HG03457 (cell line): Measurements from ENCODE around the gene CR1.
"Not testable (repeated sequence)": the region's sequence is repeated elsewhere in the genome, so short reads cannot be mapped to it uniquely, and the experiment has no call there.

Experiments
- ATAC-seq: cut with Tn5 transposase; IDR thresholded peaks from one replicate; pipeline ENCODE4 v1.9.1; 2021; ENCODE audit warnings: moderate number of reproducible peaks; ENCODE audit not compliant: unreplicated experiment

Gene CR1

DNA sequence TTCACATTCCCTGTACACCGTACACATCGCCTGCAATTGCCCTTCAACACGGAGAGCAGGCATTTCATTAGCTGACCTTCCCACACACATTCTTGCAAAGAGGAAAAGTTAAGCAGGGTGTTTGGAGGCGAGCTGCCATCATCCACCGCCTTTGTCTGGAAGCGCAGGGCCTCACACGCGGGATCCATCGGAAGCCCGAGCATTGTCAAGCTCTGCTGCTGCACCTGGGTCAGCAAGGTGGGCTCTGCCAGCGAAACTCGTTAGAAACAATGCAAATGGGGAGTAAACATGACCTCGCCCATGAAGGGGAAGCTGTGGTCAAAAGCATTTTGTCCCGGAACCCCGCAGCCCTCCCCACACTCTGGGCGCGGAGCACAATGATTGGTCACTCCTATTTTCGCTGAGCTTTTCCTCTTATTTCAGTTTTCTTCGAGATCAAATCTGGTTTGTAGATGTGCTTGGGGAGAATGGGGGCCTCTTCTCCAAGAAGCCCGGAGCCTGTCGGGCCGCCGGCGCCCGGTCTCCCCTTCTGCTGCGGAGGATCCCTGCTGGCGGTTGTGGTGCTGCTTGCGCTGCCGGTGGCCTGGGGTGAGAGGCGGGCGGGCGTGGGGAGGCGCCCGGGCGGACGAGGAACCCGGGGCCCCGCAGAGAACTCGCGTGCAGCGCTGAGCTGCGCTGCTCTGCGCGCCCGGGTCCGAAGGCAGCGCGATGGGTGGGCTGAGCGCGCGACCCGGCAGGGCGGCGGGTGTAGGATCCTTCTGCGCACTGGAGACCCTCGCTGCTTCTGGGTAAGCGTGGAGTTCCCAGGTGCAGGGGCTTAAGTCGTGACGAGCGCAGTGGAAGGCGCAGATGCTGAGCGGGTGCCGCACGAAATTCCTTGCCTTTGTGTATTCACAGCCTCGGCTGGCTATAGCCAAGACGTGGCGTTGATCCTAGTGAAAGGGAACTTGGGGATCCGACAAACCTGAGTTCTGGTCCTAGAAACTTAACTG lies at the start of gene CR1:
Gene CR1 (plus strand): TSS at position 357 of the 992 bp plus-strand sequence. CDS start 111 bp downstream, at position 468.
- ATAC-seq: no peak

DNA sequence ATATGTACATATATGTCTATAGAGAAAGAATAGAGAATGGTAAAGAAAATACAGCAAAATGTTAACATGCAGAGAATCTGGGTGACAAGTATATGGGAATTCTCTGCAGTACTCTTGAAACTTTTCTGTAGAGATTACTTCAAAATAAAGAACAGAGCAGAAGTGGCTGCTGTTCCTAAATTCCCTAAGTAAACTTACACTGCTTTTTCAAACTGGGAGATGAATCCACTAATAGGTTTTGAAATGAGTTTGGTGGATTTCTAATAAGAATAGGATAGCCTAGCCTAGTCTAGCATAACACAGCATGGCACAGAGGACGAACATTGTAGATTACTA lies 42.3 kb upstream of the CR1 start:
- ATAC-seq: no peak

DNA sequence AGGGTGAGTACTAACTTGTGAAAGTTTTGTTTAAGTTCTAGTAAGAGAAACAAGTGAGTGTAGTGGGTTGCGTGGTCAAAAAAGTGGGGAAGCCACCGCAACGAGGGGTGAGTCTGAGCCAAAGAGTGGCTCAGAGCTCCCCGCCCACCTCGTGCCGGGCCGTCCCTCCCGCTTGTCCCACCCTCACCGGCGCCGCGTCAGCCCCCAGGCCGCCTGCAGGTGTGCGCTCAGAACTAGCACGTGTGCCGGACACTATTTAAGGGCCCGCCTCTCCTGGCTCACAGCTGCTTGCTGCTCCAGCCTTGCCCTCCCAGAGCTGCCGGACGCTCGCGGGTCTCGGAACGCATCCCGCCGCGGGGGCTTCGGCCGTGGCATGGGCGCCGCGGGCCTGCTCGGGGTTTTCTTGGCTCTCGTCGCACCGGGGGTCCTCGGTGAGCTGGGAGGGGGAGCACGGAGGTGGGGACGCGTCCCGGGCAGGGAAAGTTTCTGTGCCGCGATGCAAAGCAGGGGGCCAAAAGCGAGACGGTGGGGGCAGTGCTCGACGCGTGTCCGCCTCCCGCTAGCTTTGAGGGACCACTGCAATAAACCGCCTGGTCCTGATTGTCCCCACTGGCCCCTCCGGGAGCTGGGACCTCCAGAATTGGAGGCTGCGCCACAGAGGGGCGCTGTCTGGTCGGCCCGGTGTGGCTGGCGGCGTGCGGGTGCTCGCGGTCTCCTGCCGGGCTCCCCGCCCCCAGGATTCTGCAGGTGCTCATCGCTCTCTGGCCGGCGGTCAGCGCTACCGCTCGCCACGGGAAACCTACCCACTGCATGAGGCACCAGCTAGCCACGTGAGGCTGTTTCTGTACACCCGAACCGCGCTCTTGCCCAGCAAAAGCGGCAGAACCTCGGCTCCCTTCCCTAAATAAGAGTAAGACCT lies 41.7 kb upstream of the CR1 start, which contains the start of gene CR2:
Gene CR2 (plus strand): TSS at position 283 of the 919 bp plus-strand sequence. CDS start 91 bp downstream, at position 374.
- peak; percentile 64 for ATAC-seq

DNA sequence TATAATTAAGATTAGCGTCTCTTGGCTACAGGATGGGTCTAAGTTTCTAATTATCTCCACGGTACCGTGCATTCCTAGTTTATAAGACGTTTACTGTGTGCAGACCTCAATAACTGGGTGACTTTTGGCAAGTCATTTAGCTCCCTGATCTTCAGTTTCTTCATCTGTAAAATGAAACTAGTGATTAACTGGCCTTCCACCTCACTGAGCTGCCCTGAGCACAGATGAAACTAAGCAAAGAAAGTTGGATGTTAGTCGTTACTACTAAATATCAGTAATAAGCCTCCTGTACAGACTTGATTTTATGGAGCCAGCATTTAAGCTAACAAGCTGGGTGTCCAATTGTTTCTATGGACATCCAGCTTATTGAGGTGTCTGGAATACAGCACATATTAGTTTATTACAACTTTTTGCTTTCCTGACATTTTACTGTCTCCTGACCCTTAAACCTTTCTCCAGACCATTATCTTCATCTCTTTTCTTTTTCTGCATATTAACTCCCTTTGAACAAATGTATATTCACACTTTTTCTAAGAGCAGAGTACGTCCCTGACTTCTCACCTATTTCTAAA lies 40.7 kb upstream of the CR1 start:
- no peak for ATAC-seq

DNA sequence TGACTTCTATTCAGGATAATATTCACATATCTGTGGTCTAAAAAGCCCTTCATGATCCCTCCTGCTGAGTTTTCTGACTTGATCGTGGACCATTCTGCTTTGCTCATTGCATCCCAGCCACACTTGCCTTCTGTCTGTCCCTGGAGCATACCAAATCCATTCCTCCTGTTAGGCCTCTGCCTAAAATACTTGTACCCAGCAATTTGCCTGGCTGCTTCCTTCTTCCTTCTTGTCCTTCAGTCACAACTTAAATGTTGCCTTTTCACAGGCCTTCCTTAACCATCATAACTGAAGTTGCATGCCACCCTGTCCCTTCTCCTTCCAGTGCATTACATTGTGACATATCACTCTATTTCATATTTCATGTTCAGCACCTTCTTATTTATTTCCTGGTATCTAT lies 37.5 kb upstream of the CR1 start:
- no peak for ATAC-seq

DNA sequence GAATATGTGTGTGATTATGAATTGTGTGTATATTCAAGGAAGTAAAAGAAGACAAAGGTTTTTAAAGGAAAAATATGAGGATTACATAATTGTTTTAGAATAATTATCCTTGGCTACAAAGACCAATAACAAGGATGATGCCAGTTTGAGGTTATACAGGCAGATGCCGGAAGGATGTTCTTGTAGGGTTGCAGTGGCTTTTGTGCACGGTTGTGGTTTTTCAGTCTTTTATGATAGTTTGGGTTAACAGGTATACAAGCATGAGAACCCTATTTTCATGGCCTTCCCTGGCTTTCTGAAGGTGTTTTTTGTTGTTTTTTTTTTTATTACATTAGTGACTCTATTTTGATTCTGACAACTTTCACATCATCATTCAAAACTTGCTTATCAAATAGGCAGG lies 36.9 kb upstream of the CR1 start:
- ATAC-seq: no peak

DNA sequence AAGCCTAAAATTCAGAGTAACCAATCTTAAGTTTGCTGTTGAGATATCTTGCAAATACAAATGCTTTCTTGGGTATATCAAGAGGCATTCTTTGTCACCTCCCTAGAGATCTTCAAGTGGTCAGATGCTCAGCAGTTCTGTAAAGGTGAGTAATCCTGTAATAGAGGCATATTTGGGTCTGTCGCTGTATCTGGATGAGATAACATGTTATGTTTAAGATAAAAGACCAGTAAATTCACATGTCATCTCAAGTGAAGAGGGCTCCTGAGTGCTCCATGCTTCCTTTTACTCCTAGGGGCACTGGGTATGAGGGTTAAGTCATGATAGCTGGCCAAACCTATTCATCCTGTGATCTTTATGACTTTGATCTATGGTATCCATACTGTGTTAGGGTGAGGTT lies 34.3 kb upstream of the CR1 start:
- ATAC-seq: no peak

DNA sequence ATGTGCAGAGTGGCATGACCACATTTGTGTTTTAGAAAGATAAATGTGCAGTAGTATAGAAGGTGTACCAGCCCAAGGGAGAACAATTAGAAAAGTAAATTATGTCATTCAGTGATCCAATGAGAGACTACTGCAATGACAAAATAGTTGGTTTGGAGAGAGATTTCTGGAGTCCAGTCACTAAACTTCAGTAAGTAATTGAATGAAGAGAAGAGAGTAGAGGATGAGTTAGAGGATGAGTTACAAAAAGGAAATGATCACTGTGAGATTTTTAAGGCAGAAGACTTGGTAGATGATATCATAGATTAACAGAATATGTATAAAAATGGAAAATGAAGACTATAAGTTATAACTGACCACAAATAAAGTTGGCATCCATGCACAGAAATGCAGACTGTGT lies 33.4 kb upstream of the CR1 start:
- no peak for ATAC-seq

DNA sequence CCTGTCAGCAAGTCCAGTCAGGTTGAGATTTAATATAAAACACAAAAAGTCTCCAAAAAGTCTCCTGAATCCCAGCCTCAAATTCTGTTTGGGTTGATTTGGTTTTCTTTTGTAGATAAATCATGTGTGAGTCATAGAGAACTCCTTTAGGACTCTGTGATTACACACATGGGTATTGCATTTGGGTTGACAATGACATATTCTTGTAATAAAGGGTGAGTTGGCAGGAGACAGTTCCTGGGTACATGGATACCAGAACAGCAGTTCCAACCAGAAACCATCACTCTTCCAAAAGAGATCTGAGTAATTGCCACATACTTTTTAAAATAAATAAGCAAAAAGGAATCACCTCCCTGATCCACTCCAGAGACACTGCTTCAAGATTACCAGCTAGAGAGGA lies 32.9 kb upstream of the CR1 start:
- ATAC-seq: no peak

DNA sequence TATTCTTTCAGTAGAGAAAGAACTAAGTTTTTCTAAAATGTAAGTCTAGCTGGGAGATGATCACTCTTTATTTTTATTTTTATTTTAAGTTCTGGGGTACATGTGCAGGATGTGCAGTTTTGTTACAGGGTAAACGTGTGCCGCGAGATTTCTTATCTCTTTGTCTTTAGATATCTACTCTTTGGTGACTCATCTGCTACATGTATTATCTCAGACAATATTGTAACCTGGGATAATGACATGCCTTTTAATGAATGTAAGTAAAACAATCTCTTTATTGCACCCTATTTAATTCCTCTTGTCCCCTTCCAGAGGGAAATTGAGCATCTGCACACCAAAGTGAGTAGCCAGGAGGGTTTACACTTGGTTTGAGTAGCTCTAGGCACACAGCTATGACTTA lies 32.4 kb upstream of the CR1 start:
- ATAC-seq: no peak

DNA sequence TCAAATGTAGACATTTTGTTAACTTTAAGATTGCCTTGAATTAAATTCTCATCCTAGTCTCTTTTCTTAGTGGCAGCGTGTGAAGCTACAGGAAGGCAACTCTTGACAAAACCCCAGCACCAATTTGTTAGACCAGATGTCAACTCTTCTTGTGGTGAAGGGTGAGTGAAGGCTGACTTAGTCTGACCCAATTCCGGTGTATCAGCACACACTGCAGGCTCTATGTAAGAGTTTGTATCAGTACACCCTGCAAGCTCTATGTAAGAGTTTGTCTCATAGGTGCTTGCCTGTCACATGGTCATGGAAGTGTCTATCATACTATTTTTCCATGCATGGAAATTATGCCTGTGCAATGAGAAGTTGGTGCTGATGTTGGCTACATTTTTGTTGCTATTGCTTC lies 25.0 kb upstream of the CR1 start:
- ATAC-seq: no peak

DNA sequence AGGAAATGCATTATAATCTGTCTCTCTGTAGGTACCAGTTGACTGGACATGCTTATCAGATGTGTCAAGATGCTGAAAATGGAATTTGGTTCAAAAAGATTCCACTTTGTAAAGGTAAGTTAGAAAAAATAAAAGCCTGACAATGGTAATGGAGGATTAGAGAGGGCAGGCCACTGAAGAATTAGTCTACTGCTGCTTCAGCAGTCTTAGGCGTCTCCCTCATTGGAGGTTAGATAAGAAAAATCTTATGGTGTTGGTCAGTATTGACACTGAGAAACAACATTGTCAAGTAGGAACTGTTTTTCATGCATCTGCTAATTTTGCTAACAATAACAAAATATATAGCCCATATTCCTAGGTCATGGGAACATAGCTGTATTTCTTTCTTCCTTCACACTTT lies 21.7 kb upstream of the CR1 start:
- ATAC-seq: no peak

DNA sequence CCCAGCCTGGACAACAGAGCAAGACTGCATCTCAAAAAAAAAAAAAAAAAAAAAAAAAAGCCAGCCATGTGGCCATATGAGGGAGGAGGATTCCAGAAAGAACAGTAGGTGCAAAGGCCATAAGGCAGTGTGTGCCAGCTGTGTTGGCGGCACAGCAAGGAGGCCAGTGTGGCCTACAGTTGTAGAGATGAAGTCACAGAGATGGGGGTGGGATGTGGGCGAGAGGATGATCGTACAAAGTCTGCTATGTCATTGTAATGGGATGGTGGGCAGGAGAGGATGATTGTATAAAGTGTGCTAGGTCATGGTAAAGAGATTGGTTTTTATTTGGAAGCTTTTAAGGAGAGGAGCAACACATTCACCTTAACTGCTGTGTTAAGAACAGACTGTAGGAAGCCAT lies 9.8 kb upstream of the CR1 start:
- no peak for ATAC-seq

DNA sequence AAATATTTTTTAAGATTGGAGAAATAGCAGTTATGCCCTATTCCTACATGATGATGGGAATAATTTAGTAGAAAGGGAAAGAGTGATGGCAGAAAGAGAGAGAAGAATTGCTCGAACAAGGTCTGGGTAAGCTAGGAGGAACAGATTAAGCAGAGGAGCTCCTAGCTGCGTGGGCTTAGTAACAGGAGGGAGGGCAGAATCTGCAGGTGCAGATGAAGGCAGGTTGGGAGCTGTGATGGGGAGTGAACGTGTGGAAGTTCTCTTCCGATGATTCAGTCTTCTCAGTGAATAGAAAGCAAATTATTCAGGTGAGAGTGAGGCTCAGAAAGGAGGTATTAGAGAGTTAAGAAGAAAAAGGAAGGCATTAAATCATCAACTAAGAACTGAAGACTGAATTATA lies 8.3 kb upstream of the CR1 start:
- no peak for ATAC-seq

DNA sequence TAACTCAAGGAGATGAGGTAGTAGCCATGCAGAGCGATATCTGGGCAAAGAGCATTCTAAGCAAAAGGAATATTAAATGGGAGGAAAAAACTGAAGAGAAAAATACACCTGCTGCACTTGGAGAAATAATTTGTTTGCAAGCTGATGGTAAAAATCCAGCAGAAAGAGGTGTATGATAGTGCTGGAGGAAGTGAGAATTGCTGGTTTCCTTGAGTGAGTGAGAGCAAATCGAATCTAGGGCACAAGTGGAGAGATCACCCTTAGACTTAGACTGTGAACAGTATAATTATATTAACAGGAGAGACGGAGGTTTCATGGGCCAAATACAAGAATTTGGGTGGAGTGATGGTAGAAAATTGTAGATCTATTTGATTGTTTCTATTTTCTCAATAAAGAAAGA lies 2.7 kb upstream of the CR1 start:
- no peak for ATAC-seq

DNA sequence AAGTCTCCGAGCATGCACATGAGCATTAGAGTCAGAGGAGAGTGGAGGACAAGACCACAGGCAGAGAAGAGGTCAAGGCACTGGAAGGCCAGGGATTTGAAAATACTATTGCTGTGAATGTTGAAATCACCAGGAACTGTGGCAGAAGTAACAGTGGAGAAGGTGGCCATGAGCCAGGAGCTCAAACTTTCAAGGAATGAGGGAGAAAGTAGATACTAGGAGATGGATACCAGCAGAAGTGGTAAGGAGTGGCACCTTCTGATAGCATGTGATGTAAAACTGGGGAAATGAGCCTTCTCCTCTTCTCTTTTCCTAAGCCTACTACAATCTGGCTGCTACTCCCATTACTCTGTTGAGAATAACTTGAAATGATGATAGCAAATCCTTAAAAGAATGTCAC lies 1.8 kb upstream of the CR1 start:
- ATAC-seq: no peak

DNA sequence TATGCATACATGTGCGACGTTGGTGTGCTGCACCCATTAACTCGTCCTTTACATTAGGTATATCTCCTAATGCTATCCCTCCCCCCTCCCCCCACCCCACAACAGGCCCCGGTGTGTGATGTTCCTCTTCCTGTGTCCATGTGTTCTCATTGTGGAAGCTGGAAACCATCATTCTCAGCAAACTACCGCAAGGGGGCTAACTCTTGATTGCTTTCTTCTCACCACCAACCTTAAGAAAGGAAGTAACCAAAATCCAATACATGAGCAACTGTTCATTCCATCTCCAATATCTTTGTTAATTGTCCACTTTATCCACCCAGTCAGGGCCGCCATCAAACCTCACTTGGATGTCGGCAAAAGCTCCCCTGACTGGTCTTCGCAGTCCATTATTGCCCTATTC lies 676 bp upstream of the CR1 start:
- not testable (repeated sequence) for ATAC-seq

DNA sequence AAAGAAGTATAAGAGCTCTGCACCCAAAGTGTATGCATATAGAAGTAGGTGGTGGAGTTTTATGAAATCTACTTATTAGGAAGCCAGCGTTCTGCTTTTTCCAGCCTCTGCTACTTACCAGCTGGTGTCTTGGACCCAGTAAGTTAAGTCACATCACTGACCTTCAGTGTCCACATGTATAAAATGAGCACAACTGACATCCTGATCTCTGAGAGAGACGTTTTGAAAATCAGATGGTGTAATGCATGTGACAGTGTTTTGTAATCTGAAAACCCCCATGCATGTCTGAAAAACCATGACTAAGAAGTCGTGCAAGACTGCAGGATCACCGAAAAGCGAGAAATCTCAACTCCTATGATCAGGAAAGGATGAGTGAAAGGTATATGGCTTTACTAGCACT lies 2.0 kb downstream of the CR1 start:
- ATAC-seq: no peak

DNA sequence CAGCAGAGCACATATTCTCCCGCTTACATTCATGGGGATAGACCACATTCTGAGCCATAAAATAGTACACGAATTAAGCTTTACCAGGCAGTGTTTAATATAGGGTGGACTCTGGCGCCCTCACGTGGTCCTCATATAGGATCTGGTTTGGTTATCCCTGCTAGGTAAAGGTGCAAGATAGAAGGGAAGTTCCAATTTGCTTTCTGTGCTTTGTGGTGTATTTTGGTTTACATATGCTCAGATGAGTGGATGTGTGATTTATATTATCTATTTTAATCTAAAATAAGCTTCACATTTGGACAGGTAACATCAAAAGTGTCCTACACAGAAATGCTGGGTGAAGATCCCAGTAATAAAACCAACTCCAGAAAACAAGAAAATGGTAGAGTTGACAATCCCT lies 3.6 kb downstream of the CR1 start:
- ATAC-seq: no peak

DNA sequence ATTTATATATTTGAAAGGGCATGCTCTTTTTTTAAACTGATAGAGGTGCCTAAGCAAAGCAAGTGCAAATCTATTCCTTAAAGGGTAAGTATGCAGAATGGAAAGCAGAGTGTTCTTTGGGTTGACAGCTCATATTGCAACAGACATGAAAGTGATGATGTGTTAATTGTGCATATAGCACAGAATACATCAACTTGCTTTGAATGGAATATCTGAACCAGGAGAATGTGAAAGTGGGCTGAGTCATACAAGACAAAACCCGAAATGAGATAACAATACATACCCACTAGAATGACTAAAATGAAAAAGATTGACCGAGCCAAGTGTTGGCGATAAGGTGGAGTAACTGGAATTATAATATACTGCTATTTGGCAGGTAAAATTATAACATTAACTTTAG lies 4.3 kb downstream of the CR1 start:
- no peak for ATAC-seq

DNA sequence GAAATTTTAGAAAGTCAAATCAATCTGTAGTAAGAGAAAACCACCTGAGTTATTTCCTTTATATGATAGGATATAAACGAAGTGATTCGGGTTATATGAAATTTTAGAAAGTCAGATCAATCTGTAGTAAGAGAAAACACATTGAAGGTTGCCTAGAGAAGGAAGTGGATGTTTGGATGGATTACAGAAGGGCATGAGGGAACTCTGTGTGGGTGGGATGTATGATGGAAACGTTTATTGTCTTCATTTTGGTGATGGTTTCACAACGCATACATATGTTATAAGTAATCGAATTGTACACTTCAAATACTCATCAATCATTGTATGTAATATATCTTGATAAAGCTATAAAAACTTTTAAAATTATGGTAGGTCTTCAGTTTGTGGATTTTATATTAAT lies 5.1 kb downstream of the CR1 start:
- ATAC-seq: no peak
